Activated CD8-positive, alpha-beta memory T cell treated with anti-CD3 and anti-CD28 coated beads, Interleukin-2, amount 50 U/mL, for 24 hours (primary cell): ENCODE measurements around the gene SPTAN1.
A peak's percentile ranks its signal among the peaks of the same experiment; 100 is the strongest.
"Not testable (repeated sequence)": the region's sequence is repeated elsewhere in the genome, so short reads cannot be mapped to it uniquely, and the experiment has no call there.

Source experiments
- DNase-seq: peaks from one replicate; pipeline ENCODE4 v3.0.0-alpha.2; 2020; ENCODE audit errors: extremely low read depth

Gene SPTAN1

DNA sequence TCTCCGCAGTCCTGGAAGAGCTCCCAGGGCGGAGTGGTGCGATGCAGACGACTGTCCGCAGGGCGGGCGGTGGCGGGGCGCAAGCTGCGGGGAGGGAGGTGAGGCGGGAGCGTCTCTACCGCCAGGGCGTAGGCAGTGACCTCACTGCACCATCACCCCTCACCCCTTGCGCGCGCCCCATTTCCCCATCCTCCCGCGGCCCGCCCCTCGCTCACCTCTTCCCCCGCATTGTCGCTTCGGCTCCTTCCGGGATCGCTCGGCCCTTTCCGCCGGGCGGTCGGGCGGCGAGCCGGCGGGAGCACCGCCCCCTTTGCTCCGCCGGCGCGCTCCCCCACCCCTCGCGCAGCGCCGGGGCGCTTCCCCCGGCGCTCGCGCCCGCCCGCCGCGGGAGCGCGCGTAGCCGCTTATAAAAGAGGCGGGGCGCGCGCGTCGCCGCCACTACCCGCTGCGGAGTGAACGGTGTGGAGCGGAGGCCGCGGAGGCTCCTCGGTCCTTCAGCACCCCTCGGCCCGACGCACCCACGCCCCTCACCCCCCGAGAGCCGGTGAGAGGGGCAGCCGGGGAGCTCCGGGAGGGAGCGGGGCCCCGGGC, at the start of gene SPTAN1:
Gene SPTAN1 (plus strand): TSS at position 435 of the 591 bp plus-strand sequence. CDS start 14,154 bp downstream, outside the sequence.
- DNase-seq, result peak; percentile 81

DNA sequence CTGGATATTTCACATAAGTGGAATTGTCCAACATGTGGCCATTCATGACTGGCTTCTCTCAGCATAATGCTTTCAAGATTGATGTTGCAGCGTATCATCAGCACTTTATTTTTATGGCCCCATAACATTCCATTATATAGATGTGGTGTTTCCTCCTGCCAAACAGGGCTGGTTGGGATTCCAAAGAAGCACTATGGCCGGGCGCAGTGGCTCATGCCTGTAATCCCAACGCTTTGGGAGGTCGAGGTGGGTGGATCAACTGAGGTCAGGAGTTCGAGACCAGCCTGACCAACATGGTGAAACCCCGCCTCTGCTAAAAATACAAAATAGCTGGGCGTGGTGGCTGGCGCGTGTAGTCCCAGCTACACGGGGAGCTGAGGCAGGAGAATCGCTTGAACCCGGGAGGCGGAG, 49.0 kb upstream of the SPTAN1 start:
- not testable (repeated sequence) for DNase-seq

DNA sequence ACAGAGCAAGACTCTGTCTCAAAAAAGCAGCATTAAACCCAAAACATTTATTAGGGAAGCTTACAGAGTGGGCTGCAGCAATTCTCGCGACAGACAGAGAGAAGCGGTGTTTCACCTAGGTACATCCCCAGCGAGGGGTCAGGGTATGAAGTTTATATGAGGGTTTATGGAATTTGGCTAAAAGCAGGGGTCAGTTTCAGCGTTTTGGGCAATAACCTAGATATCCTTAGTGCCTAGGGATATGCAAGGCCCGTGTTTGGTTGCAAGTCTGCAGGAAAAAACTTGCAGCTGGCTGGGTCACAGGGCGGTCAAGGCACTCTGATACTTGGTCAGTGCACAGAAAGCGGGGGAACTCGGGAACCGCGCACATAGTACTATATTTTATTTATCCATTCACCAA, 48.5 kb upstream of the SPTAN1 start:
- DNase-seq, result no peak

DNA sequence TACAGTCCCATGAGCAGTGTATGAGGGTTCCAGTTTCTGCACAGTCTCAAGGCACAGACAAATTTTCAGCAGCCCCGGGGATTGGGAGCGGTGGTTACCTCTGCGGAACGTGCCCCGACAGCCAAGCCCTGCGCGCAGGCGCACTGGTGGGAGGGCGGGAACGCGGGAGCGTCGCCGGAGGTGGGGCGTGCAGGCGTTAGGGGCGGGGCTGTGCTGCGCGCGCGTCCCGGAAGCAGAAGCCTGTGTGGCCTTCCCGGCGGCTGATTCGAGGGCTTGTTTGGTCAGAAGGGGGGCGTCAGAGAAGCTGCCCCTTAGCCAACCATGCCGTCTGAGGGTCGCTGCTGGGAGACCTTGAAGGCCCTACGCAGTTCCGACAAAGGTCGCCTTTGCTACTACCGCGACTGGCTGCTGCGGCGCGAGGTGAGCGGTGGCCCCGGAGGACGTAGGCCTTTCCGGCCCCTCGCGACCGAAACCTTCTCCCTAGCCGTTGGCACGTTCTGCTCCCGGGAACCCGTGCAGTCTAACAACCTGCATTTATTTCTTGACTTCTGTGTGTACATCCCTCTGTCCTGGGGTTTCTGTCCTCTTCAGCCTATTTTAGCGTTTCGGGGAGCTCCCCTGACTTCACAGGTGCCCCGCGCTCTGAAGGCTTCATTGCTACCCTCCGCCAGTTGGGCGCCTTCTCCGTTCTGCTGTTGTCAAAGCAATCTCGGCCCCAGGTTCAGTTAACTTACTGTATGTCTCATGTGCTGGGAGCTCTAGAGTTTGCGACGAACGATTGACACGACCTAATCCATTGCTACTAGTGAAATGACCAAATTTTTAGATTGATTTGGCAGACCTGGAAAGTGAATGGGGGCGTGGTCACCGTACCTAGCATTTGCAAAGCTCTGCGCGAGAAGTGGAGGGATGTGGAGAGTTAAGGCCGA, 47.6 kb upstream of the SPTAN1 start, which contains the start of gene GLE1:
Gene GLE1 (plus strand): TSS at position 235 of the 929 bp plus-strand sequence. CDS start 87 bp downstream, at position 322.
- DNase-seq, result peak; percentile 91

DNA sequence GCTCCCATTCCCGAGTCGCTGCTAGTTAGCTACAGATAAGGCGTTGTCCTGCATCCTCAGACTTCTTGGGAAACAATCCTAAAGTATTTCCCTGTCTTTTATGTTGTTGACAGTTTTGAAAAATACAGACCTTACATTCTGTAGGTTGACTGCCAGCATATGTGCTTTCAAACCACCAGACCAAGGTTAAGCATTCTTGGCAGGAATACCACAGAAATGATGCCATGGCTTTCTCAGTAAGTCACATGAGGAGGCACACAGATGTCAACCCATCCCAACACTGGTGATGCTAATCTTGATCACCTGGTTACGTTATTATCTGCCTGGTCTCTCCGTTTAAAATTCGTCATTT, 47.0 kb upstream of the SPTAN1 start:
- DNase-seq, result no peak

DNA sequence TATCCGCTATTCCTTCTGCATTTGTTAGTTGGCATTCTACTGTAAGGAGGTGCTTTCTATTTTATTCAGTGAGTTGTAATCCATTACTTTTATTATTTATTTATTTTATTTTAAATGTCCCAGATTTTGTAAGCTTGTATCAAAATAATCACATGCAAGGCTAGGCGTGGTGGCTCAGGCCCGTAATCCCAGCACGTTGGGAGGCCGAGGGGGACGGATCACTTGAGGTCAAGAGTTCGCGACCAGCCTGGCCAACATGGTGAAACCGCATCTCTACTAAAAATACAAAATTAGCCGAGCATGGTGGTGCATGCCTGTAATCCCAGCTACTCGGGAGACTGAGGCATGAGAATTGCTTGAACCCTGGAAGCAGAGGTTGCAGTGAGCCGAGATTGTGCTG, 46.5 kb upstream of the SPTAN1 start:
- DNase-seq, result not testable (repeated sequence)

DNA sequence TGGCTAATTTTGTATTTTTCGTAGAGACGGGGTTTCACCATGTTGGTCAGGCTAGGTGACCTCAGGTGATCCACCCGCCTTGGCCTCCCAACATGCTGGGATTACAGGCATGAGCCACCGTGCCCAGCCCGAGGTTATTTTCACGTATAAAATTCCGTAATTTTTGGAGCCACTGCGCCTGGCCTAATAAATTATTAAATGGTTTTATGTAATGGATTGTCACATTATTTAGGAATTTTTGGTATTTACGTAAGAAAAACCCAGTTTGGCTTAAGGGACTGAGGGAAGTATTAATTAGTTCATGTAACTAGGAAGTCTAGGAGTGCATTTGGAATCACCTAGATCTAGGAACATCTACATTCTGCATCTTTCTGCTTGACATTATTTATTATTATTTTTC, 39.6 kb upstream of the SPTAN1 start:
- DNase-seq, result no peak

DNA sequence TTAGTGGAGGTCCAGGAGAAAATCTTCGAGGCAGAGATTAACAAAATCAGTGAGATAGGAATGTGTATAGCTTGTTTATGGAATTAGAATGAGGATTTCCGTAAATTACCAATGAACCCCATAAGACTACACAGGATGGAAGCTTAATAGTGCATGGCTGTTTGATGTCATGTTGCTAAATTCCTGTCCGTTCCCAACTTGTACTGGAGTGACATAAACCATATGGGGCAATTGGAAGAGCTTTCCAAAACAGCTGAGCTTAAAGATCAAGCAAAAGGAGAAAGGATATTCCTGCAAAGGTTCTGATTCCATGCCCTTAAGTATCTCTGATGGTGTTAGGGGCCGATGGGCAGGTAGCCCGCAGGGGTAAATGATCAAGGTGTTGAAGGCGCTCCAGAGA, 30.4 kb upstream of the SPTAN1 start:
- DNase-seq, result no peak

DNA sequence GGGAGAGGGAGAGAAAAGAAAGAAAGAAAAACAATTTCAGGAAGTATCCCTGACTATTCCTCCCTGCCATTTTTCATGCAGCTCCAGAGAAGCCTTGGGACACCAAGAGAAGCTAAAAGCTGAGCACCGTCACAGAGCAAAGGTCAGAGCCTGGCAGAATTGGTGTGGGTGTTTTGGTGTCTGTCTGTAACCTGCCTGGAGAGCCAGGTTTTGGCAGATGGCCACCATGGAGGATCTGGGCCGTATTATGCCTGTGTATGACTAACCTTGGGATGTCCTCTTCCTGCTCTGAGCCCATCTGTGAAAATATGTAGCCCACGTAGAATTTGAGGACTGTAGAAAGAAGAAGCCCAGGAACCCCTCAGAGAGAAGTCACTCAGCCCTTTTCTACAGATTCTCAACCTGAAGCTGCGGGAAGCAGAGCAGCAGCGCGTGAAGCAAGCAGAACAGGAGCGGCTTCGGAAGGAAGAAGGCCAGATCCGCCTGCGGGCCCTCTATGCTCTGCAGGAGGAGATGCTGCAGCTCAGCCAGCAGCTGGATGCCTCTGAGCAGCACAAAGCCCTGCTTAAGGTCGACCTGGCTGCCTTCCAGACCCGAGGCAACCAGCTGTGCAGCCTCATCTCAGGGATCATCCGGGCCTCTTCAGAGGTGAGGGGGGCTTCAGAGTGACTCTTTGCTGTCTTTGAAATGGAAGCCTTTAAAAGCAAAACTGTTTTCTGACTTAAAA, 29.0 kb upstream of the SPTAN1 start:
- DNase-seq, result no peak

DNA sequence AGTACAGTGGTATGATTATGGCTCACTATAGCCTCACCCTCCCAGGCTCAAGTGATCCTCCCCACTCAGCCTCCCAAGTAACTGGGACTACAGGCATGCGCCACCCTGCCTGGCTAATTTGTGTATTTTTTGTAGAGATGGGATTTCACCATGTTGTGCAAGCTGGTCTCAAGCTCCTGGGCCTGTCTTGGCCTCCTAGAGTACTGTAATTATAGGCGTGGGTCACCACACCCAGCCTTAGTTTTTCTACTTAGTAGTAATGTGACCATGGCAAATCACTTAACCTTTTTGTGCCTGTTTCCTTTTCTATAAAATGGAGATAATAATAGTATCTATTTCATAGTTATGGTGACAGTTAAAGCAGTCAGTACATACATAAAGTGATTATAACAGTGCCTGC, 25.7 kb upstream of the SPTAN1 start:
- DNase-seq, result no peak

DNA sequence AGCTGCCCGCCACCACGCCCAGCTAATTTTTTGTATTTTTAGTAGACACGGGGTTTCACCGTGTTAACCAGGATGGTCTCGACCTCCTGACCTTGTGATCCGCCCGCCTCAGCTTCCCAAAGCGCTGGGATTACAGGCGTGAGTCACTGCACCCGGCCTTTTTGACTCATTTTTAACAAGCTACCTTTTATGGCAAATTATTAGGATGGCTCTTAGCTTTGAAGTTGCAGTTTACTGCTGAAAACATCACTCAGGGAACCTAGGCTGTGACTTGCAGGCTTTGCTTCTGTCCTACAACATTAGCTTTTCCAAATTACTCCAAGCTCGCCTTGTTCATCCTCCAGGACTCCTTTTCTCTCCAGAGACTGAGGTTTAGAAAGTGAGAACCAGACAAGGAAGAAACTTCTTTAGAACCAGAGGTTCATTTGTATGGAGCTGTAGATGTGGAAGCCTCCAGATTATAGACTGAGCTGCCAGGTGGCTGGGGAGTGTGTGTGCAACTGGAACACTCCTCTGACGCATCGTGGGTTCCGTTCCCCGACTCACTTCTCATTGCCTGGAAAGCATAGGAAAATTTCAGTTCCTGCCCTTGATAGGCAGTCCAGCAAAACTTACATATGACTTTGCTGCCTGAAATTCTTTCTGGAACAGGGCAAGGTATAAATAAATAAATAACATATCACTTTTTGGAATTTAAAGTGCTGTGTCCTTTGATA, 23.8 kb upstream of the SPTAN1 start:
- no peak for DNase-seq

DNA sequence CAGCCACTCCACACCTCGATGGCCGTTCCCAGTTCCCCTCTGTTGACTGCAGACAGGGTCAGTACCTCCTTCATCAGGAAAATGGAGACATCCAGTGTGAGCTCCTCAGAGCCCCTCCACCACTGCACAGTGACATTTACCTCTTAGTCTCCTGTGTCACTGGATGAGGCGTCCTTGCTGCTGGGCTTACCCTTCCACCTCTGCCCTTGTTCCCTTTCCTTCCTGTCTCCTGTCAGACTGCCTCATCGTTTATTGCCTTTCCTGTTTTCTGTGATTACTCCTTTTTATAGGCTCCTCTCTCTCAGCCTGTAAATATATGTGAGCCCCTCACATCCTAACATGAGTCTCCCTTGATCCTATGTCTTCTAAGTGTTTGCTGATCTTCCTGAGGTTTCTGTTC, 23.2 kb upstream of the SPTAN1 start:
- no peak for DNase-seq

DNA sequence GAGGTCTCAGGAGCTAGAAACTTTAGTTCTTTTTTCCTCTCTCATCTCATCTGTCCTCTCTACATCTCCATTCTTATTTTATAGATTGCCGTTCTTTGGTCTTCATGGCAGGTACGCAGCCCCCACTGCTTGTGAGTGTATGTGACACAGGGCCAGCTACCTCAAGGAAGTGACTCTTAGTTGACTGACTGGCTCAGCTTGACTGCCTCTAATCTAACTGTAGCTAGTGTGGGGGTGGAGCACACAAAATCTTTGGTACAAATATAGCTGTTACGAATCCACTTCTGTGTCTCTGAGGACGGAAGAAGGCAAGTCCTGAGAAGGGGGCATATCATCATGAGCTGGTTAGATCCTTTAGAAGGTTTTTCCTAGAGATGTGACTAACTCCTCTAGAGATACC, 19.8 kb upstream of the SPTAN1 start:
- no peak for DNase-seq

DNA sequence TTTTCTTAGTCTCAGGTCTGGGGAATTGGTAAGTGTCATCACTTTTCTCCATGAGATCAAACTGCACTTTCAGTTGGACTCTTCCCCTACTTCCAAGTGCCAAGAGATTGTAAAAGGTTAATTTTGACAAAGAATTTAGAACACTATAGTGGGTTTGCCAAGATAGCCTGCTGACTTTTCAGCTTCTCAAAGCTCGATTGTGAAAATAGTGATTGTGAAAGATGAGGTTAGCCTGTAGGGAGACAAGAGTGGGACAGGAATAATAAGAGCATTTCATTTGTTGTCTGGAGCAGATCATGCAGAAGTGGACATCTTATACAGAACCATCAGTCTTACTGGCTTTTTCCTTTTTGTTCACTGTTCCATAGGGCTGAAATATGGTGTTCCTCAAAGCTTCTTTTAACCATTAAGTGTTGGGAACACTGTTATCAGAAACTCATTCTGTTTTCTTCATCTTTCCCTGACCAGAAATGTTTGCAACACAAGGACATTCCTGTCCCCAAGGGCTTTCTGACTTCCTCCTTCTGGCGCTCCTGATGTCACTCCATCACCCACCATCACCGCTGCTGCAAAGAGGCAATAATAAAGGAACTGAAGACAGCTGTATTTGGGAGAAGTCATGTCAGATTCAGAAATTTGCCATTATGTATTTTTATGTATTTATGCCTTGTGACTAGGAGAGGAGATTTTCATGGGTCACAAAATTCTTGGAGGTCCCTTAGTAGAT, 11.6 kb upstream of the SPTAN1 start:
- no peak for DNase-seq

DNA sequence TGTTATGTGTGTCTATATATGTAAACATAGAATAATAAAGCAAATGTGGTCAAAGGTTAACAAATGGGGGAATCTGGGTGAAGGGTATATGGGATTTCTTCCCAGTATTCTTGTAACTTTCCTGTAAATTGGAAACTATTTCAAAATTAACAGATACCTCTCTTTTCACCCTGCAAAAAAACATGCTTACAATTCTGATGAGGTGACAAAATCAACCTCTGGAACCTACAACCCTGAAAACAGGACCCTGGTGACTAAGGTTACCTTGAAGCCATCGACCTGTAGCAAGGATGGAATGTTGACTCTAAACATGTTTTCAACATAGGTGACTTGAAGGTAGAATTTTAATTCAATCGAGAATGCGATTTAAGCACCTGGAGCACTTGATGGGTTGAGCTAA, 5.9 kb upstream of the SPTAN1 start:
- DNase-seq, result no peak

DNA sequence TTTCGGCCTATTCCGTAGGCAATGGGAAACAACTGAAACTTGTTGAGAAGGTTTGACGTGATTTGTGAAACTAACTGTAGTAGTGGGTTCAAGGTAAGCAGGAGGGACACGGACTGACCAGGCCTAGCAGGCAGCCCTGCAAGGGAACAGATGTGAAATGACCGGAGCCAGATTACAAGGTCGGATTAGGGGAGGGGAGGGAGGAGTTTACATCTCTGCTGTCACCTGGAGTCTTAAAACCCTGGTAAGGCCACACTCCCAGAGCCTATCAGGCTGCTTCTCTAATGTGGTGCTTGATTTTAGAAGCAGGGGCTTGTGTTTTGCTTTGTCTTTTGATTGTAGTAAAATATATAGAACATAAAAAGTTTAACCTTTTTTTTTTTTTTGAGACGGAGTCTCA, 3.5 kb upstream of the SPTAN1 start:
- DNase-seq, result no peak

DNA sequence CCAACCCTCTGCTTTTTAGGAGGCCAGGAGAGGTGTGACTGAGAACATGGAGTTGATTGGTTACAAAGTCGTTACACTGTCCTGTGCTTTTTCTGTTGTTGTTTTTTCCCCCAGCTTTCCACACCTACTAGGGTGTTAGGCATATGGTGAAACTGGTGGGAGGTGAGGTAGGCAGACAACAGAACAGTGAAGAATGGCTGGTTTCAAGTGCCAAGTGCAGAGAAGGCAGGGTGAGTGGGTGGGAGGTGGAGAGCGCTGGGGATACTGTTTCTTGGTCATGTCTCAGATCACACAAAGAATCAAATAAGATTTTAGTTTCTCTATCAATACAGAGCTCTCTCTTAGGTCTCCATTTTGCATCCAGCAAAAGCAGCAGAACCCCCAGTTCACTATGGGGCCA, 2.2 kb upstream of the SPTAN1 start:
- DNase-seq, result no peak

DNA sequence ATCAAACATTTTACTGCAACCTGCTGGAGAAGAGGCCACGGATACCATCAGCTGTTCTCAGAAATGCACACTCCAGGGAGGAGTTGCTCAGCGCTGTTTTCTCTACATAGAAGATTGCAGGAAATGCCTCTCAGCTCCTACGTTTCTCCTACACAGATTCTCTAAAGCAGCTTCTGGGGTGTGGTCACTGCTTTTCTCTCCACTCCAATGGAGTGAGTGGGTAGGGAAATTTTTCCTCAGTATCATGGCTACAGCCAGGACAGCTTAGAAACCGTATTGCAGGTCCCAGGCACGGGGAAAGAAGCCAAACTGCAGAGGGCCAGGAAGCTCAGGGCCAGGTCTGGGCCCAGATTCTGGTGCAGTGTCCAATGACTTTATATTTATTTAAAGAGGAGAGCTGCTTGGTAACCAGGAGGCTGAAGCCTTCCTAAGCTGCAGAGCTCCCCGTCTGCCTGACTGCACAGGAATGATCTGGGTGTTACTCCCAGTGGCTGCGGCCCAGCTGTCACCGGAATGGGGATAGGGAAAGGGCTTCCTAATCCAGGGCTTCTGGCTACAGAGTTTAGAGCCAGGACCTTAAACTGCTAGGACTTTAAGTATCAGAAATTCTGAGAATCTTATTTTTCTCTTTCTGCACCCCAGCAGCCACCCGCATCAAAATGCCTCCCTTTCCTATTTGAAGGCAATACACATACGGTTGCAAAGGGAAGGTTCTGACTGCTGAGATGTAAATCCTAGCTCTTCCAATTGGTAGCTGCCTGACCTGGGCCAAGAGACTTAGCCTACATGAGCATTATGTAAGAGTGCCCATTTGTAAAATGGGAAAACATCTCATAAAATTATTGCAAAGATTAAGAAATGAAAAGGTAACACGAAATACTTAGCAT, 1.4 kb upstream of the SPTAN1 start:
- DNase-seq, result no peak

DNA sequence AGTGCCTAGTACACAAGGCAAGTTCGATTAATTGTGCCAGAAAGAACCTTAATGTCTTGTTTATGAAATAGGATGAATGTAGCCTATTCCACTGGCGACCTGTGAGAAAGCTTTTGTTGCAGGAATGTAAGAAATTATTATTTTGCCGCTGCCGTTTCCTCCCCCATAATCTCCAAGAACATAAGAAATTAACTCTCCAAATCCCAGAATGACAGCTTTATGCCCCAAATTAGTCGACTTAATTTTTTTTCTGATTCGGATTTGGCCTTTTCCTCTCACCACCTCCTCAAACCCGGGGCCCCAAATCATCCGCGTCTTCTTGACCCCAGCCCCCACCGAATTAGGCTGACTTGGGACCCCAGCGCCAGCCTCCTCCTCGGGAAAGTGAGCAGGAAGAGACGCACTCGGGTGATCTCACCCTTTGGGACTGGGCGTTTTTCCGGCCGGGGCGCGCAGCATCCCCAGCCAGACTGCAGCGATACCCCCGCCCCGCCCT, 682 bp upstream of the SPTAN1 start:
- no peak for DNase-seq
